ENCODE results near the gene MYO1C. TPM values are rescaled to one million over a fixed set of nuclear protein-coding genes. Genes with fewer than 3 reads are reported as not detected.

MYO1C gene
- total and polyA plus RNA-seq, 2 of the 8 experiments (the other 6 are each of a cell fraction or from before 2014, with no cell fraction given): 40.1 to 78.6 TPM

GRCh38 chr17:1471911-1472821, 20.3 kb downstream of the MYO1C start (continued):
- TF ChIP-seq EZH2 (IDR thresholded peaks at IDR 0.05; ENCODE audit: low read depth, low read length, severe bottlenecking) (no peak), YY1 (IDR thresholded peaks at IDR 0.05; ENCODE audit: low read depth, low read length) (no peak), BCL11A (IDR thresholded peaks at IDR 0.05; ENCODE audit: low read depth in 2 of 2, low read length in 2 of 2) (no peak), RBBP5 (IDR thresholded peaks at IDR 0.05; ENCODE audit: borderline replicate concordance, low read depth, low read length) (no peak), TCF12 (IDR thresholded peaks at IDR 0.05; ENCODE audit: low read depth, low read length) (no peak)
- TF ChIP-seq, protein P1, sequence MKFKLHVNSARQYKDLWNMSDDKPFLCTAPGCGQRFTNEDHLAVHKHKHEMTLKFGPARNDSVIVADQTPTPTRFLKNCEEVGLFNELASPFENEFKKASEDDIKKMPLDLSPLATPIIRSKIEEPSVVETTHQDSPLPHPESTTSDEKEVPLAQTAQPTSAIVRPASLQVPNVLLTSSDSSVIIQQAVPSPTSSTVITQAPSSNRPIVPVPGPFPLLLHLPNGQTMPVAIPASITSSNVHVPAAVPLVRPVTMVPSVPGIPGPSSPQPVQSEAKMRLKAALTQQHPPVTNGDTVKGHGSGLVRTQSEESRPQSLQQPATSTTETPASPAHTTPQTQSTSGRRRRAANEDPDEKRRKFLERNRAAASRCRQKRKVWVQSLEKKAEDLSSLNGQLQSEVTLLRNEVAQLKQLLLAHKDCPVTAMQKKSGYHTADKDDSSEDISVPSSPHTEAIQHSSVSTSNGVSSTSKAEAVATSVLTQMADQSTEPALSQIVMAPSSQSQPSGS (IDR thresholded peaks at IDR 0.05; ENCODE audit: low read length): no peak
